Adrenal gland (tissue), 12 donors: ENCODE results near the gene NOL9. TPM values are rescaled to one million over a fixed set of nuclear protein-coding genes. Genes with fewer than 3 reads are reported as not detected.

Source experiments
- DNase-seq, 7 donors: peaks; one replicate each; pipeline ENCODE4 v3.0.0-alpha.2; 2019 to 2020
- H3K27ac ChIP-seq, 5 donors: fragments of 200-600 bp; sonication (generic) in 4 of 5; 1 replicate in 3 of 5; 2 replicates in 2 of 5; pipeline versions ENCODE4 v1.5.1 to v1.8.0; 2016 to 2020; ENCODE audit warnings: mild to moderate bottlenecking in 1 of 5
- H3K27me3 ChIP-seq: fragments of 200-600 bp; 2 replicates; pipeline ENCODE4 v1.8.0; 2021
- H3K36me3 ChIP-seq, 2 donors: fragments of 200-600 bp; replicated peaks in 1 of 2; 1 replicate in 1 of 2; 2 replicates in 1 of 2; pipeline versions ENCODE4 v1.5.1 to v1.8.0; 2018 to 2022
- H3K4me1 ChIP-seq, 2 donors: fragments of 200-600 bp; replicated peaks in 1 of 2; 1 replicate in 1 of 2; 2 replicates in 1 of 2; pipeline versions ENCODE4 v1.5.1 to v1.8.0; 2018 to 2021
- H3K4me3 ChIP-seq, 4 donors: fragments of 200-600 bp; sonication (generic) in 3 of 4; one replicate each; pipeline ENCODE4 v1.5.1; 2016 to 2018
- H3K9me3 ChIP-seq, 3 donors: fragments of 200-600 bp; sonication (generic) in 1 of 3; replicated peaks in 1 of 3; 1 replicate in 2 of 3; 2 replicates in 1 of 3; pipeline versions ENCODE4 v1.5.1 to v1.8.0; 2016 to 2021
- CTCF ChIP-seq, 6 experiments: fragments of 450-650 bp in 4 of 6; fragments of 200-600 bp in 2 of 6; sonication (generic) in 1 of 6; IDR thresholded peaks; 1 replicate in 5 of 6; 2 replicates in 1 of 6; pipeline versions ENCODE4 v1.5.1 to v1.8.0; 2016 to 2021; ENCODE audit warnings: antibody characterized with exemption in 6 of 6, mild to moderate bottlenecking in 2 of 6, moderate library complexity in 1 of 6
- POLR2A ChIP-seq, 2 donors: fragments of 450-650 bp; IDR thresholded peaks; one replicate each; pipeline ENCODE4 v1.6.1; 2017; ENCODE audit warnings: antibody characterized with exemption in 2 of 2, mild to moderate bottlenecking in 2 of 2, moderate library complexity in 1 of 2
- WGBS, 4 donors: extraction: QIAGEN DNeasy Blood & Tissue Kit in 2 of 4; methylation state at CpG; one replicate each; pipeline versions ENCODE4 v1.1.5 to v1.1.7; 2013 to 2017; 5-methylcytosine and 5-hydroxymethylcytosine counted together
- intact Hi-C, 2 donors: fragments of 100-400 bp; cut with DNase I; formaldehyde crosslinking; loops; one replicate each; pipeline versions ENCODE4 v1.14.1 to v1.15.0; 2022 to 2023
- polyA plus RNA-seq, 3 donors: library from polyadenylated mRNA; stranded (reverse); fragments of 200-250 nt in 2 of 3; fragments of 350-450 nt in 1 of 3; fragmentation: Illumina TruSeq in 1 of 3; extraction: RNeasy Lipid Tissue Mini Kit (QIAGEN cat#74804) in 1 of 3; gene quantifications; one replicate each; pipeline ENCODE4 v1.2.3, GENCODE V29; 2013 to 2014
- total RNA-seq, 9 donors: library from RNA; depleted of rRNA in 4 of 9; stranded (reverse); fragments of >200 nt in 4 of 9; fragments of 120-200 nt in 1 of 9; fragmentation: NEBNext Ultra II Directional in 1 of 9; extraction: Animal tissue kit (Norgen Biotek cat#: 25700) in 1 of 9; gene quantifications; one replicate each; pipeline versions ENCODE4 v1.1.0 to v1.2.4, GENCODE V29; 2013 to 2023
- donor health status: healthy with polysubstance abuse.
- donor health status: Bipolar disorder and iron deficiency.
- donor health status: DM: yes; HTN: yes; CAD: no.
- donor health status: DM: no; HTN: no; CAD: no.
- donor health status: DM: no; HTN: no; CAD: no.
- donor health status: DM: yes; HTN: yes; CAD: no.

NOL9 gene
- total and polyA plus RNA-seq, 12 donors, result 5.9 to 39.7 (median 19.7) TPM

GRCh38 chr1:6521536-6521935 is 32.8 kb downstream of the NOL9 start:
- Histone ChIP-seq H3K36me3 (peaks cover 0 to 15% of the 10 kb centered on the region in 2 donors), H3K27me3 (no peaks in the 10 kb centered on the region), H3K9me3 (no peaks in the 10 kb centered on the region), H3K4me1 (peaks cover 9 to 21% of the 10 kb centered on the region in 2 donors), H3K27ac (no peak overlapping the region), H3K4me3 (no peak overlapping the region)
- intact Hi-C loops, result no loop called here
- TF ChIP-seq CTCF (IDR thresholded peaks at IDR 0.05) (no peak), POLR2A (IDR thresholded peaks at IDR 0.05) (no peak)
- 52 to 69% (median 65%) methylated on average over 5 of the region's 5 CpGs for WGBS, 4 donors
- no peak for DNase-seq

- Histone ChIP-seq H3K9me3 (no peaks in the 10 kb centered on the region), H3K36me3 (peaks cover 0 to 1% of the 10 kb centered on the region in 2 donors), H3K4me3 (no peak overlapping the region), H3K4me1 (peaks cover 9 to 21% of the 10 kb centered on the region in 2 donors), H3K27me3 (no peaks in the 10 kb centered on the region), H3K27ac (peak overlapping the region in 2 of 5 donors; percentile 20 to 60)
- intact Hi-C loops, result no loop called here
- WGBS, 4 donors, result 19 to 26% (median 23%) methylated on average over 7 to 13 of the region's 13 CpGs
- DNase-seq, result peak; percentile 66 to 89 (median 74)
- TF ChIP-seq POLR2A (IDR thresholded peaks at IDR 0.05) (no peak), CTCF (IDR thresholded peaks at IDR 0.05) (no peak)
These were observed 34.2 kb downstream of the NOL9 start for GRCh38 chr1:6519935-6520671.

GRCh38 chr1:6519491-6519934 is 34.8 kb downstream of the NOL9 start:
- intact Hi-C loops, result no loop called here

GRCh38 chr1:6517435-6517851 is 36.9 kb downstream of the NOL9 start:
- no peak for TF ChIP-seq CTCF (IDR thresholded peaks at IDR 0.05)
- TF ChIP-seq POLR2A (IDR thresholded peaks at IDR 0.05), result no peak
- intact Hi-C loops, result no loop called here
- Histone ChIP-seq H3K36me3 (no peaks in the 10 kb centered on the region), H3K27me3 (no peaks in the 10 kb centered on the region), H3K4me1 (peaks cover 9 to 14% of the 10 kb centered on the region in 2 donors), H3K9me3 (no peaks in the 10 kb centered on the region), H3K27ac (no peak overlapping the region), H3K4me3 (no peak overlapping the region)
- DNase-seq, result no peak
- 27 to 40% (median 34%) methylated on average over 7 to 8 of the region's 8 CpGs for WGBS, 4 donors

More at GRCh38 chr1:6519491-6519934, 34.8 kb downstream of the NOL9 start:
- peak in 3 of 7 donors; percentile 45 to 58 (median 46) for DNase-seq
- Histone ChIP-seq H3K9me3 (no peaks in the 10 kb centered on the region), H3K36me3 (no peaks in the 10 kb centered on the region), H3K27ac (peak overlapping the region in 1 of 5 donors; percentile 60), H3K4me1 (peaks cover 9 to 21% of the 10 kb centered on the region in 2 donors), H3K27me3 (no peaks in the 10 kb centered on the region), H3K4me3 (no peak overlapping the region)
- WGBS, 4 donors, result 62 to 77% (median 70%) methylated on average over 7 to 11 of the region's 11 CpGs
- TF ChIP-seq POLR2A (IDR thresholded peaks at IDR 0.05), result no peak
- TF ChIP-seq CTCF (IDR thresholded peaks at IDR 0.05), result no peak
